Peyer's patch (tissue), 4 donors: ENCODE data around the gene TMCC1. TPM values are rescaled to one million over a fixed set of nuclear protein-coding genes. Genes with fewer than 3 reads are reported as not detected.

Experiments
- DNase-seq, 3 donors: peaks; one replicate each; pipeline ENCODE4 v3.0.0-alpha.2; 2017 to 2019
- H3K27ac ChIP-seq, 4 donors: fragments of 200-600 bp; sonication (generic); one replicate each; pipeline ENCODE4 v1.5.1; 2016 to 2019
- H3K27me3 ChIP-seq, 2 donors: fragments of 200-600 bp; sonication (generic); one replicate each; pipeline ENCODE4 v1.5.1; 2019
- H3K36me3 ChIP-seq, 3 donors: fragments of 200-600 bp; sonication (generic); one replicate each; pipeline ENCODE4 v1.5.1; 2016 to 2019
- H3K4me1 ChIP-seq, 4 donors: fragments of 200-600 bp; sonication (generic); one replicate each; pipeline ENCODE4 v1.5.1; 2016 to 2019
- H3K4me3 ChIP-seq, 4 donors: fragments of 200-600 bp; sonication (generic); 1 replicate in 3 of 4; 2 replicates in 1 of 4; pipeline ENCODE4 v1.5.1; 2016 to 2019; ENCODE audit warnings: mild to moderate bottlenecking in 1 of 4
- H3K9me3 ChIP-seq, 4 donors: fragments of 200-600 bp; sonication (generic); one replicate each; pipeline ENCODE4 v1.5.1; 2016 to 2019; ENCODE audit warnings: mild to moderate bottlenecking in 1 of 4
- CTCF ChIP-seq, 6 experiments: fragments of 450-650 bp in 4 of 6; fragments of 200-600 bp in 2 of 6; sonication (generic) in 1 of 6; IDR thresholded peaks; one replicate each; pipeline ENCODE4 v1.5.1; 2017 to 2019; ENCODE audit warnings: antibody characterized with exemption in 6 of 6, mild to moderate bottlenecking in 3 of 6, moderate library complexity in 1 of 6
- POLR2A ChIP-seq, 2 donors: fragments of 450-650 bp; IDR thresholded peaks; one replicate each; pipeline ENCODE4 v1.5.1; 2017; ENCODE audit warnings: antibody characterized with exemption in 2 of 2, mild to moderate bottlenecking in 2 of 2, moderate library complexity in 2 of 2
- total RNA-seq, 4 donors: library from RNA; depleted of rRNA; stranded (reverse); fragments of >200 nt; gene quantifications; one replicate each; pipeline ENCODE4 v1.1.0, GENCODE V29; 2016

Gene TMCC1
- total RNA-seq, 4 donors from 2014 or later: 12.9 to 33.1 (median 23.7) TPM

GRCh38 chr3:129770604-129771003 is 122.9 kb downstream of the TMCC1 start:
- H3K27me3 ChIP-seq: no peaks in the 10 kb centered on the region
- no peaks in the 10 kb centered on the region for H3K9me3 ChIP-seq
- TF ChIP-seq POLR2A (IDR thresholded peaks at IDR 0.05) (no peak), CTCF (IDR thresholded peaks at IDR 0.05) (no peak)
- no peaks in the 10 kb centered on the region for H3K36me3 ChIP-seq
- H3K4me3 ChIP-seq: no peak overlapping the region
- H3K27ac ChIP-seq: no peak overlapping the region
- H3K4me1 ChIP-seq: no peaks in the 10 kb centered on the region
- no peak for DNase-seq

- H3K4me3 ChIP-seq: no peak overlapping the region
Measured at GRCh38 chr3:129769616-129770015, 123.9 kb downstream of the TMCC1 start.

GRCh38 chr3:129768728-129769127 is 124.8 kb downstream of the TMCC1 start:
- Histone ChIP-seq H3K4me3 (no peak overlapping the region), H3K4me1 (no peaks in the 10 kb centered on the region), H3K36me3 (no peaks in the 10 kb centered on the region), H3K27me3 (no peaks in the 10 kb centered on the region), H3K9me3 (no peaks in the 10 kb centered on the region), H3K27ac (no peak overlapping the region)
- TF ChIP-seq CTCF (IDR thresholded peaks at IDR 0.05) (no peak), POLR2A (IDR thresholded peaks at IDR 0.05) (no peak)
- DNase-seq: no peak

More at GRCh38 chr3:129769616-129770015, 123.9 kb downstream of the TMCC1 start:
- no peak for DNase-seq
- no peaks in the 10 kb centered on the region for H3K4me1 ChIP-seq
- no peaks in the 10 kb centered on the region for H3K36me3 ChIP-seq
- H3K27me3 ChIP-seq: no peaks in the 10 kb centered on the region
- TF ChIP-seq CTCF (IDR thresholded peaks at IDR 0.05) (no peak), POLR2A (IDR thresholded peaks at IDR 0.05) (no peak)
- H3K9me3 ChIP-seq: no peaks in the 10 kb centered on the region
- no peak overlapping the region for H3K27ac ChIP-seq

GRCh38 chr3:129766135-129766534 is 127.4 kb downstream of the TMCC1 start:
- Histone ChIP-seq H3K27ac (no peak overlapping the region), H3K36me3 (no peaks in the 10 kb centered on the region), H3K4me1 (no peaks in the 10 kb centered on the region), H3K9me3 (no peaks in the 10 kb centered on the region), H3K27me3 (no peaks in the 10 kb centered on the region), H3K4me3 (no peak overlapping the region)
- DNase-seq: no peak
- TF ChIP-seq CTCF (IDR thresholded peaks at IDR 0.05) (no peak), POLR2A (IDR thresholded peaks at IDR 0.05) (no peak)

- TF ChIP-seq POLR2A (IDR thresholded peaks at IDR 0.05): no peak
- TF ChIP-seq CTCF (IDR thresholded peaks at IDR 0.05): no peak
- no peaks in the 10 kb centered on the region for H3K4me1 ChIP-seq
- H3K4me3 ChIP-seq: no peak overlapping the region
- no peaks in the 10 kb centered on the region for H3K27me3 ChIP-seq
- no peak for DNase-seq
- no peak overlapping the region for H3K27ac ChIP-seq
- H3K9me3 ChIP-seq: no peaks in the 10 kb centered on the region
- no peaks in the 10 kb centered on the region for H3K36me3 ChIP-seq
Measured at GRCh38 chr3:129764090-129764489, 129.4 kb downstream of the TMCC1 start.

- no peak overlapping the region for H3K4me3 ChIP-seq
- H3K27me3 ChIP-seq: no peaks in the 10 kb centered on the region
- no peaks in the 10 kb centered on the region for H3K4me1 ChIP-seq
- TF ChIP-seq CTCF (IDR thresholded peaks at IDR 0.05) (no peak), POLR2A (IDR thresholded peaks at IDR 0.05) (no peak)
- H3K36me3 ChIP-seq: no peaks in the 10 kb centered on the region
- H3K9me3 ChIP-seq: no peaks in the 10 kb centered on the region
- no peak for DNase-seq
- no peak overlapping the region for H3K27ac ChIP-seq
Measured at GRCh38 chr3:129758785-129759320, 134.7 kb downstream of the TMCC1 start.
